ENCODE results near the gene ZNF609.

Gene ZNF609

DNA sequence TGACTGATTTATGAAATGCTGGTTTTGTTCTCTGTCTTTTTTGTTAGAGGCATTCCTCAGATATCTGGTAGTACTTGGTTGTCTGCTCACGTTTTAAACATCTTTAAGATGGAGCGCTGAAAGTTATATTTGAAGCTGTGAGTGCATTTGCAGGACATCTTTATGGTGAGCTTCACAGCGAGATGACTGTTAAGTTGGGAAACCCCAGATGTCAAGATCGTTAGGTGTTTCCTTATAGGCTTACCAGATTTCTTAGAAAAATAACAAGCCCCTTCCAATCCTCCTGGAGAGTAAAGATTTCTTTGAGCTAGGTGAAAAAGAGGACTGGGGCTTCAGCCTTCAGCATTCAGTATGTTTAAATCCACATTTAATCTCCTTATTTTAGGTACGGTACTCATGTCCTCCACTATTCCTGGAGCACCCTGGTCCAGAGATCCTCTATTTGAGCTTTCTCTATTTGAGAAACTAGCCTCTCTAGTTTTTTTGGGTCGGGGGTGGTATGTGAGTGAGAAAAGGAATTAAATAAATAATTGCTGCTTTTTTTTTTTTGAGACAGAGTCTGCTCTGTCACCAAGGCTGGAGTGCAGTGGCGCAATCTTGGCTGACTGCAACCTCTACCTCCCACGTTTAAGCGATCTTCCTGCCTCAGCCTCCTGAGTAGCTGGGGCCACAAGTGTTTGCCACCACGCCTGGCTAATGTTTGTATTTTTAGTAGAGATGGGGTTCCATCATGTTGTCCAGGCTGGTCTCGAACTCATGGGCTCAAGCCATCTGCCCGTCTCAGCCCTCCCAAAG lies 72.3 kb downstream of the ZNF609 start:
- no peak for ATAC-seq

DNA sequence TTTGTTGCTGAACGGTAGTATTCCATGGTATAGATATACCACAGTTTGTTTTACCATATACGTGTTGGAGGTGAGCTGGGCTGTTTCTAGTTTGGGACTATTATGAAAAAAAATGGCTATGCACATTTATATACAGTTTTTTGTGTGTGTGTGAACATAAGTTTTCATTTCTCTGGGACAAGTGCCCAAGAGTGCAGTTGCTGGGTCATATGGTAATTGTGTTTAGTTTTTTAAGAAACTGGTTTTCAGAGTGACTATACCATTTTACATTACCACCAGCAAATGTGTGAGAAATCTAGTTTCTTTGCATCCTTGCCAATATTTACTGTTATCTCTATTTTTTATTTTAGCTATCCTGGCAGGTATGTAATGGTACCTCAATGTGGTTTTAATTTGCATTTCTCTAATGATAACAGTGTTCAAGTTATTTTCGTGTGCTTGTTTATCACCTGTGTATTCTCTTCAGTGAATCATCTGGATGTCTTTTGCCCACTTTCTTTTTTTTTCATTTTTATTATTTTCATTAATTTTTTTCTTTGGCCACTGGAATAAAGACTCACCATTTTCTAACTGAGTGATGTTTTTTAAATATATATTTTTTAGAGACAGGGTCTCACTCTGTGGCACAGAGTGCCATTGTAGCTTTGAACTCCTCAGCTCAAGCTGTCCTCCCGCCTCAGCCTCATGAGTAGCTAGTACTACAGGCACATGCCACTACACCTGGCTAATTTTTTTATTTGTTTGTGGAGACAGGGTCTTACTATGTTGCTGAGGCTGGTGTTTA lies 75.3 kb downstream of the ZNF609 start:
- peak; percentile 76 for ATAC-seq
- TF ChIP-seq ESRRG (CRISPR knock-in tag; IDR thresholded peaks at IDR 0.05) (no peak), GLIS3 (CRISPR knock-in tag; IDR thresholded peaks at IDR 0.05) (no peak), ISL1 (CRISPR knock-in tag; IDR thresholded peaks at IDR 0.05) (no peak), ZNF70 (CRISPR knock-in tag; IDR thresholded peaks at IDR 0.05) (no peak), BACH2 (CRISPR knock-in tag; IDR thresholded peaks at IDR 0.05; ENCODE audit: borderline replicate concordance) (no peak), TOX (CRISPR knock-in tag; IDR thresholded peaks at IDR 0.05; ENCODE audit: borderline replicate concordance) (no peak), PPARA (CRISPR knock-in tag; IDR thresholded peaks at IDR 0.05; ENCODE audit: borderline replicate concordance) (no peak), ZFP3 (CRISPR knock-in tag; IDR thresholded peaks at IDR 0.05) (no peak), RARB (CRISPR knock-in tag; IDR thresholded peaks at IDR 0.05) (no peak), SNAI2 (CRISPR knock-in tag; IDR thresholded peaks at IDR 0.05) (no peak), CSDC2 (CRISPR knock-in tag; IDR thresholded peaks at IDR 0.05) (no peak)

More for the DNA sequence above, 72.3 kb downstream of the ZNF609 start:
- TF ChIP-seq ESRRG (CRISPR knock-in tag; IDR thresholded peaks at IDR 0.05) (no peak), BACH2 (CRISPR knock-in tag; IDR thresholded peaks at IDR 0.05; ENCODE audit: borderline replicate concordance) (no peak), ZFP30 (CRISPR knock-in tag; IDR thresholded peaks at IDR 0.05) (no peak), ZNF70 (CRISPR knock-in tag; IDR thresholded peaks at IDR 0.05) (no peak), PPARA (CRISPR knock-in tag; IDR thresholded peaks at IDR 0.05; ENCODE audit: borderline replicate concordance) (no peak), GLIS3 (CRISPR knock-in tag; IDR thresholded peaks at IDR 0.05) (no peak), ZNF565 (CRISPR knock-in tag; conservative IDR thresholded peaks at IDR 0.05; ENCODE audit: low read depth) (no peak), ZNF8 (CRISPR knock-in tag; IDR thresholded peaks at IDR 0.05) (no peak), CSDC2 (CRISPR knock-in tag; IDR thresholded peaks at IDR 0.05) (no peak), ISL1 (CRISPR knock-in tag; IDR thresholded peaks at IDR 0.05) (no peak)
- TF ChIP-seq, protein P1, sequence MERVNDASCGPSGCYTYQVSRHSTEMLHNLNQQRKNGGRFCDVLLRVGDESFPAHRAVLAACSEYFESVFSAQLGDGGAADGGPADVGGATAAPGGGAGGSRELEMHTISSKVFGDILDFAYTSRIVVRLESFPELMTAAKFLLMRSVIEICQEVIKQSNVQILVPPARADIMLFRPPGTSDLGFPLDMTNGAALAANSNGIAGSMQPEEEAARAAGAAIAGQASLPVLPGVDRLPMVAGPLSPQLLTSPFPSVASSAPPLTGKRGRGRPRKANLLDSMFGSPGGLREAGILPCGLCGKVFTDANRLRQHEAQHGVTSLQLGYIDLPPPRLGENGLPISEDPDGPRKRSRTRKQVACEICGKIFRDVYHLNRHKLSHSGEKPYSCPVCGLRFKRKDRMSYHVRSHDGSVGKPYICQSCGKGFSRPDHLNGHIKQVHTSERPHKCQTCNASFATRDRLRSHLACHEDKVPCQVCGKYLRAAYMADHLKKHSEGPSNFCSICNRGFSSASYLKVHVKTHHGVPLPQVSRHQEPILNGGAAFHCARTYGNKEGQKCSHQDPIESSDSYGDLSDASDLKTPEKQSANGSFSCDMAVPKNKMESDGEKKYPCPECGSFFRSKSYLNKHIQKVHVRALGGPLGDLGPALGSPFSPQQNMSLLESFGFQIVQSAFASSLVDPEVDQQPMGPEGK (CRISPR knock-in tag; IDR thresholded peaks at IDR 0.05; ENCODE audit: borderline replicate concordance) = no peak
- TF ChIP-seq, protein P2, sequence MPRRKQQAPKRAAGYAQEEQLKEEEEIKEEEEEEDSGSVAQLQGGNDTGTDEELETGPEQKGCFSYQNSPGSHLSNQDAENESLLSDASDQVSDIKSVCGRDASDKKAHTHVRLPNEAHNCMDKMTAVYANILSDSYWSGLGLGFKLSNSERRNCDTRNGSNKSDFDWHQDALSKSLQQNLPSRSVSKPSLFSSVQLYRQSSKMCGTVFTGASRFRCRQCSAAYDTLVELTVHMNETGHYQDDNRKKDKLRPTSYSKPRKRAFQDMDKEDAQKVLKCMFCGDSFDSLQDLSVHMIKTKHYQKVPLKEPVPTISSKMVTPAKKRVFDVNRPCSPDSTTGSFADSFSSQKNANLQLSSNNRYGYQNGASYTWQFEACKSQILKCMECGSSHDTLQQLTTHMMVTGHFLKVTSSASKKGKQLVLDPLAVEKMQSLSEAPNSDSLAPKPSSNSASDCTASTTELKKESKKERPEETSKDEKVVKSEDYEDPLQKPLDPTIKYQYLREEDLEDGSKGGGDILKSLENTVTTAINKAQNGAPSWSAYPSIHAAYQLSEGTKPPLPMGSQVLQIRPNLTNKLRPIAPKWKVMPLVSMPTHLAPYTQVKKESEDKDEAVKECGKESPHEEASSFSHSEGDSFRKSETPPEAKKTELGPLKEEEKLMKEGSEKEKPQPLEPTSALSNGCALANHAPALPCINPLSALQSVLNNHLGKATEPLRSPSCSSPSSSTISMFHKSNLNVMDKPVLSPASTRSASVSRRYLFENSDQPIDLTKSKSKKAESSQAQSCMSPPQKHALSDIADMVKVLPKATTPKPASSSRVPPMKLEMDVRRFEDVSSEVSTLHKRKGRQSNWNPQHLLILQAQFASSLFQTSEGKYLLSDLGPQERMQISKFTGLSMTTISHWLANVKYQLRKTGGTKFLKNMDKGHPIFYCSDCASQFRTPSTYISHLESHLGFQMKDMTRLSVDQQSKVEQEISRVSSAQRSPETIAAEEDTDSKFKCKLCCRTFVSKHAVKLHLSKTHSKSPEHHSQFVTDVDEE (CRISPR knock-in tag; IDR thresholded peaks at IDR 0.05) = no peak
- TF ChIP-seq, protein P3, sequence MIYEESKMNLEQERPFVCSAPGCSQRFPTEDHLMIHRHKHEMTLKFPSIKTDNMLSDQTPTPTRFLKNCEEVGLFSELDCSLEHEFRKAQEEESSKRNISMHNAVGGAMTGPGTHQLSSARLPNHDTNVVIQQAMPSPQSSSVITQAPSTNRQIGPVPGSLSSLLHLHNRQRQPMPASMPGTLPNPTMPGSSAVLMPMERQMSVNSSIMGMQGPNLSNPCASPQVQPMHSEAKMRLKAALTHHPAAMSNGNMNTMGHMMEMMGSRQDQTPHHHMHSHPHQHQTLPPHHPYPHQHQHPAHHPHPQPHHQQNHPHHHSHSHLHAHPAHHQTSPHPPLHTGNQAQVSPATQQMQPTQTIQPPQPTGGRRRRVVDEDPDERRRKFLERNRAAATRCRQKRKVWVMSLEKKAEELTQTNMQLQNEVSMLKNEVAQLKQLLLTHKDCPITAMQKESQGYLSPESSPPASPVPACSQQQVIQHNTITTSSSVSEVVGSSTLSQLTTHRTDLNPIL (CRISPR knock-in tag; IDR thresholded peaks at IDR 0.05; ENCODE audit: low read depth) = no peak
- TF ChIP-seq, protein P4, sequence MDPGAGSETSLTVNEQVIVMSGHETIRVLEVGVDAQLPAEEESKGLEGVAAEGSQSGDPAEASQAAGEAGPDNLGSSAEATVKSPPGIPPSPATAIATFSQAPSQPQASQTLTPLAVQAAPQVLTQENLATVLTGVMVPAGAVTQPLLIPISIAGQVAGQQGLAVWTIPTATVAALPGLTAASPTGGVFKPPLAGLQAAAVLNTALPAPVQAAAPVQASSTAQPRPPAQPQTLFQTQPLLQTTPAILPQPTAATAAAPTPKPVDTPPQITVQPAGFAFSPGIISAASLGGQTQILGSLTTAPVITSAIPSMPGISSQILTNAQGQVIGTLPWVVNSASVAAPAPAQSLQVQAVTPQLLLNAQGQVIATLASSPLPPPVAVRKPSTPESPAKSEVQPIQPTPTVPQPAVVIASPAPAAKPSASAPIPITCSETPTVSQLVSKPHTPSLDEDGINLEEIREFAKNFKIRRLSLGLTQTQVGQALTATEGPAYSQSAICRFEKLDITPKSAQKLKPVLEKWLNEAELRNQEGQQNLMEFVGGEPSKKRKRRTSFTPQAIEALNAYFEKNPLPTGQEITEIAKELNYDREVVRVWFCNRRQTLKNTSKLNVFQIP (CRISPR knock-in tag; IDR thresholded peaks at IDR 0.05; ENCODE audit: borderline replicate concordance, low read depth) = no peak

DNA sequence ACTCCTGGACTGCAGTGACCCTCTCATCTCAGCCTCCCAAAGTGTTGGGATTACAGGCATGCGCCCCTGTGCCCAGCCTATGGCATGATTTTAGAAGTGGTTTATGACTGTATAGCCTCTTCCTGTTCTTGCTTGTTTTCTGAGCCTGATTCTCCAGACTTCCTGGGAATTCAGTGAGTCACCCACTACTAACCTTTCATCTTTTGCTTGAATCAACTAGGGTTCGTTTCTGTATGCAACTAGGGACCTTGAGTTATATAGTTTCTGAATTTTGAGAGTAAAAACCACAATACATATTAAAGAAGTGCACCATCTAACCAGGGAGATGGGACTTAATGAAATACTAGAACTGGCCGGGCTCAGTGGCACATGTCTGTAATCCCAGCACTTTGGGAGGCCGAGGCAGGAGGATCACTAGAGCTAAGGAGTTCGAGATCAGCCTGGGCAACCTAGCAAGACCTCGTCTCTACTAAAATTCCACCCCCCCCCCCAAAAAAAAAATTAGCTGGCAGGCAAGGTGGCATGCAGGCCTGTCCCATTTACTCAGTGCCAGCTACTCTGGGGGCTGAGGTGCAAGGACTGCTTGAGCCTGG lies 76.0 kb downstream of the ZNF609 start:
- TF ChIP-seq ISL1 (CRISPR knock-in tag; IDR thresholded peaks at IDR 0.05) = no peak
- no peak for TF ChIP-seq ZNF565 (CRISPR knock-in tag; conservative IDR thresholded peaks at IDR 0.05; ENCODE audit: low read depth)
- TF ChIP-seq PPARA (CRISPR knock-in tag; IDR thresholded peaks at IDR 0.05; ENCODE audit: borderline replicate concordance) = no peak
- TF ChIP-seq BACH2 (CRISPR knock-in tag; IDR thresholded peaks at IDR 0.05; ENCODE audit: borderline replicate concordance) = no peak
- no peak for TF ChIP-seq OSR1 (CRISPR knock-in tag; IDR thresholded peaks at IDR 0.05)
- no peak for TF ChIP-seq ZC3H10 (CRISPR knock-in tag; IDR thresholded peaks at IDR 0.05)
- TF ChIP-seq ZFP30 (CRISPR knock-in tag; IDR thresholded peaks at IDR 0.05) = no peak
- TF ChIP-seq CSDC2 (CRISPR knock-in tag; IDR thresholded peaks at IDR 0.05) = no peak
- no peak for TF ChIP-seq ESRRG (CRISPR knock-in tag; IDR thresholded peaks at IDR 0.05)
- TF ChIP-seq, protein P3 (CRISPR knock-in tag; IDR thresholded peaks at IDR 0.05; ENCODE audit: low read depth) = no peak
- peak; percentile 95 for ATAC-seq

All from SK-N-SH treated with all-trans-retinoic acid at 6 μM for 48 hours (cell line).